ENCODE measurements around the gene TMEM178B. TPM values are rescaled to one million over a fixed set of nuclear protein-coding genes. Genes with fewer than 3 reads are reported as not detected.

TMEM178B gene
- total and polyA plus RNA-seq, 2 of the 4 experiments (the other 2 are of a cell fraction): under 0.01 to 0.05 TPM

DNA sequence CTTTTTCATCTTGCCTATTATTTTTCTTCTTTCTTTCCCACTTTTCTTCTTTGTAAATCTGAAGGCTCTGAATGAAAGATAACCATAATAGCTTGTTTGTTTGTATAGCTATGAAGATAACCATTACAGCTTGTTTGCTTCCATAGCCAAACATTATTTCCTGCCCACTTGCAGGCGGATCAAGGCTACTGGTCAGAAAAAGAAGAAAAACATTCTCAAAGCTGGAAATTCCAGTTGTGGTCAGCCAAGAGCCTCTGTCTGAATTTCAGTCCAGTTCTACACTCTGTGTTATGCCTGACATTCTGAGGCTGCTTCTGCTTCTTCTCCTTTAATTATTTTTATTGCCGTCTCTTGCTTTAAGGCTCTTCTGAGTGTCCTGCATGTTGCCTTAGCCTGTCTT is 48.9 kb downstream of the TMEM178B start:
- intact Hi-C loops (cut with micrococcal nuclease) (no loop called here), in situ Hi-C loops (cut with MboI; ENCODE audit: low sequenced_read_pairs) (no loop called here), dilution Hi-C loops (cut with HindIII; ENCODE audit: low sequenced_read_pairs, unreplicated experiment) (no loop called here)
- Histone ChIP-seq H3K9ac (ENCODE audit: low read depth, low read length) (no peak overlapping the region), H2AK9ac (replicated peaks; ENCODE audit: low read depth, low read length, poor library complexity) (no peak overlapping the region), H3K9me3 (ENCODE audit: control insufficient read depth, insufficient read depth, low read length) (0 out of 2 replicates have a peak, but pooled peaks cover 3% of the 10 kb centered on the region), H2AK5ac (ENCODE audit: low read depth, low read length) (no peak overlapping the region), H3K4ac (ENCODE audit: low read depth, low read length) (no peak overlapping the region), H4K8ac (ENCODE audit: low read depth in 2 of 2, low read length in 2 of 2) (no peak overlapping the region), H2BK5ac (ENCODE audit: low read depth, low read length, poor library complexity, severe bottlenecking) (no peak overlapping the region), H4K5ac (ENCODE audit: low read depth, low read length) (no peak overlapping the region), H3K27ac (ENCODE audit: insufficient read depth, low read length) (no peak overlapping the region), H3K23ac (ENCODE audit: low read depth, low read length) (no peak overlapping the region), H4K20me1 (ENCODE audit: insufficient read depth, low read length) (no peaks in the 10 kb centered on the region), H3K18ac (ENCODE audit: low read depth, low read length) (no peak overlapping the region), H3K79me1 (ENCODE audit: low read depth in 1 of 2, low read length in 2 of 2) (no peaks in the 10 kb centered on the region; a peak in 1 of 4 replicates), H3K36me3 (ENCODE audit: control insufficient read depth, insufficient read depth, low read length) (no peaks in the 10 kb centered on the region), H3K4me2 (ENCODE audit: low read depth, low read length) (no peak overlapping the region), H2BK120ac (ENCODE audit: low read depth, low read length) (no peak overlapping the region), H2BK20ac (ENCODE audit: low read depth, low read length) (no peak overlapping the region), H3K4me3 (ENCODE audit: insufficient read depth, low read depth, low read length) (no peak overlapping the region), H3K4me1 (ENCODE audit: control insufficient read depth, insufficient read depth, low read length) (no peaks in the 10 kb centered on the region), H2AFZ (replicated peaks; ENCODE audit: low read length, poor library complexity) (no peak overlapping the region), H3K14ac (replicated peaks; ENCODE audit: low read depth, low read length) (no peak overlapping the region), H3K56ac (ENCODE audit: extremely low read depth, insufficient read depth, low read length) (no peak overlapping the region), H2BK15ac (ENCODE audit: low read depth, low read length) (no peak overlapping the region), H3K9me1 (ENCODE audit: insufficient read depth, low read length) (no peaks in the 10 kb centered on the region), H4K91ac (ENCODE audit: insufficient read depth, low read depth, low read length) (no peak overlapping the region), H3K27me3 (ENCODE audit: control insufficient read depth, insufficient read depth, low read length) (no peaks in the 10 kb centered on the region)
- BruUV-seq (replicated peaks): no TSS peak
- ChIA-PET CTCF (no interaction called here), POLR2A (ENCODE audit: unreplicated experiment) (no interaction called here)
- no CpG with 5 or more reads among the region's 2 CpGs for WGBS, 2 experiments (ENCODE audit: extremely low coverage in 2 of 2, insufficient read length in 1 of 2)
- ATAC-seq (ENCODE audit: low read depth) (no peak), DNase-seq (no peak)
- TF ChIP-seq MXI1 (IDR thresholded peaks at IDR 0.05; ENCODE audit: borderline replicate concordance, low read depth, low read length): no peak
- TF ChIP-seq CEBPB (IDR thresholded peaks at IDR 0.05; ENCODE audit: low read depth, low read length): no peak
- TF ChIP-seq ELK1 (IDR thresholded peaks at IDR 0.05; ENCODE audit: borderline replicate concordance, low read depth, low read length): no peak

All from IMR-90 (cell line).